ENCODE measurements around the gene KRTAP5-5. TPM values are rescaled to one million over a fixed set of nuclear protein-coding genes. Genes with fewer than 3 reads are reported as not detected.

KRTAP5-5 gene
- total RNA-seq, 1 donor from 2014 or later = not detected

- H3K27me3 ChIP-seq = peaks cover 20% of the 10 kb centered on the region
- no peaks in the 10 kb centered on the region for H3K36me3 ChIP-seq
- H3K9me3 ChIP-seq = no peaks in the 10 kb centered on the region
- H3K27ac ChIP-seq = no peak overlapping the region
- no peak for DNase-seq
- TF ChIP-seq CTCF (IDR thresholded peaks at IDR 0.05) = no peak
- intact Hi-C loops (cut with DNase I) = no loop called here
- no peak overlapping the region for H3K4me3 ChIP-seq
- ATAC-seq = no peak
- H3K4me1 ChIP-seq = no peaks in the 10 kb centered on the region
Measured at GRCh38 chr11:1633864-1634263, 4.3 kb downstream of the KRTAP5-5 start.

GRCh38 chr11:1636291-1636950 is 6.8 kb downstream of the KRTAP5-5 start:
- H3K36me3 ChIP-seq = no peaks in the 10 kb centered on the region
- ATAC-seq (no peak), DNase-seq (no peak)
- no peak overlapping the region for H3K4me3 ChIP-seq
- no peak for TF ChIP-seq CTCF (IDR thresholded peaks at IDR 0.05)
- H3K27ac ChIP-seq = no peak overlapping the region
- peaks cover 13% of the 10 kb centered on the region for H3K27me3 ChIP-seq
- no peaks in the 10 kb centered on the region for H3K9me3 ChIP-seq
- intact Hi-C loops (cut with DNase I) = no loop called here
- H3K4me1 ChIP-seq = no peaks in the 10 kb centered on the region

- intact Hi-C loops (cut with DNase I) = no loop called here
- Histone ChIP-seq H3K9me3 (no peaks in the 10 kb centered on the region), H3K27me3 (peaks cover 2% of the 10 kb centered on the region), H3K4me1 (no peaks in the 10 kb centered on the region), H3K36me3 (no peaks in the 10 kb centered on the region), H3K4me3 (no peak overlapping the region), H3K27ac (no peak overlapping the region)
- DNase-seq (no peak), ATAC-seq (no peak)
- no peak for TF ChIP-seq CTCF (IDR thresholded peaks at IDR 0.05)
Measured at GRCh38 chr11:1637628-1638027, 8.1 kb downstream of the KRTAP5-5 start.

- no peaks in the 10 kb centered on the region for H3K36me3 ChIP-seq
- no peak for TF ChIP-seq CTCF (IDR thresholded peaks at IDR 0.05)
- no peaks in the 10 kb centered on the region for H3K4me1 ChIP-seq
- H3K9me3 ChIP-seq = no peaks in the 10 kb centered on the region
- no peak overlapping the region for H3K4me3 ChIP-seq
- ATAC-seq (no peak), DNase-seq (no peak)
- intact Hi-C loops (cut with DNase I) = no loop called here
- H3K27me3 ChIP-seq = no peaks in the 10 kb centered on the region
- no peak overlapping the region for H3K27ac ChIP-seq
Measured at GRCh38 chr11:1638344-1638743, 8.8 kb downstream of the KRTAP5-5 start.

GRCh38 chr11:1639102-1639620 is 9.6 kb downstream of the KRTAP5-5 start:
- DNase-seq = no peak
- no peak overlapping the region for H3K27ac ChIP-seq
- ATAC-seq = peak; percentile 49
- no peaks in the 10 kb centered on the region for H3K4me1 ChIP-seq
- intact Hi-C loops (cut with DNase I) = no loop called here
- H3K9me3 ChIP-seq = no peaks in the 10 kb centered on the region
- H3K27me3 ChIP-seq = no peaks in the 10 kb centered on the region
- H3K4me3 ChIP-seq = no peak overlapping the region
- TF ChIP-seq CTCF (IDR thresholded peaks at IDR 0.05) = no peak
- H3K36me3 ChIP-seq = no peaks in the 10 kb centered on the region

All from upper lobe of right lung (tissue), 1 donor.